Testis (tissue), 2 donors: ENCODE results near the gene OXNAD1.

ENCODE experiments used
- POLR2A ChIP-seq: fragments of 450-650 bp; IDR thresholded peaks from one replicate; pipeline ENCODE4 v1.6.1; 2017; ENCODE audit warnings: antibody characterized with exemption, mild to moderate bottlenecking, moderate library complexity
- TF ChIP-seq, protein P1 (sequence below), 3 experiments: fragments of 450-650 bp in 2 of 3; fragments of 200-600 bp in 1 of 3; sonication (generic) in 1 of 3; IDR thresholded peaks; one replicate each; pipeline ENCODE4 v1.5.1; 2016 to 2019; ENCODE audit warnings: antibody characterized with exemption in 3 of 3, mild to moderate bottlenecking in 2 of 3, moderate library complexity in 1 of 3

DNA sequence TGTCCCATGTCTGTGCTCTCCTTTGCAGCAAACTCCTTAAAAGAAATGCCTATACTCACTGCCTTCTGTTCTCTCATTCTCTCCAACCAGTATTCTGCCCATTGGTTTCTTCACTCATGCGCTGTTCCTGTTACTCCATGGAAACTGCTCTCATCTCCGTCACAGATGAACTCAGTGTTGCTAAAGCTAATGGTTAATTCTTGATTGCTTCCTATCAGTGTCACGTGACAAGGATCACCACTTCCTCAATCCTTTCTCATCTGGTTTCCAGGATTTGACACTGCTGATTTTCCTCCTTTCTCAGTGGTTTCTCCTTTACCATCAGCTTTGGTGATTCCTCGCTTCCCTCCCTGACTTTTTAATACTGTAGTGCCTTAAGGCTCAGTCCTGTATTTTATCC, 2.8 kb upstream of the OXNAD1 start:
- TF ChIP-seq, protein P1, sequence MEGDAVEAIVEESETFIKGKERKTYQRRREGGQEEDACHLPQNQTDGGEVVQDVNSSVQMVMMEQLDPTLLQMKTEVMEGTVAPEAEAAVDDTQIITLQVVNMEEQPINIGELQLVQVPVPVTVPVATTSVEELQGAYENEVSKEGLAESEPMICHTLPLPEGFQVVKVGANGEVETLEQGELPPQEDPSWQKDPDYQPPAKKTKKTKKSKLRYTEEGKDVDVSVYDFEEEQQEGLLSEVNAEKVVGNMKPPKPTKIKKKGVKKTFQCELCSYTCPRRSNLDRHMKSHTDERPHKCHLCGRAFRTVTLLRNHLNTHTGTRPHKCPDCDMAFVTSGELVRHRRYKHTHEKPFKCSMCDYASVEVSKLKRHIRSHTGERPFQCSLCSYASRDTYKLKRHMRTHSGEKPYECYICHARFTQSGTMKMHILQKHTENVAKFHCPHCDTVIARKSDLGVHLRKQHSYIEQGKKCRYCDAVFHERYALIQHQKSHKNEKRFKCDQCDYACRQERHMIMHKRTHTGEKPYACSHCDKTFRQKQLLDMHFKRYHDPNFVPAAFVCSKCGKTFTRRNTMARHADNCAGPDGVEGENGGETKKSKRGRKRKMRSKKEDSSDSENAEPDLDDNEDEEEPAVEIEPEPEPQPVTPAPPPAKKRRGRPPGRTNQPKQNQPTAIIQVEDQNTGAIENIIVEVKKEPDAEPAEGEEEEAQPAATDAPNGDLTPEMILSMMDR (IDR thresholded peaks at IDR 0.05), result no peak
- TF ChIP-seq POLR2A, result no peak
